HepG2 (cell line): ENCODE measurements around the gene PDZD11. TPM values are rescaled to one million over a fixed set of nuclear protein-coding genes. Genes with fewer than 3 reads are reported as not detected.

Source experiments
- ARHGAP35 ChIP-seq: sonication (generic); formaldehyde crosslinking; IDR thresholded peaks from 2 replicates; pipeline ENCODE4 v1.9.0; 2022; ENCODE audit warnings: mild to moderate bottlenecking, inconsistent platforms, moderate library complexity, missing genetic modification reagents, borderline replicate concordance
- BRCA1 ChIP-seq: sonication (generic); formaldehyde crosslinking; IDR thresholded peaks from 2 replicates; pipeline ENCODE4 v1.4.0; 2020; ENCODE audit warnings: missing genetic modification reagents
- DNMT1 ChIP-seq: sonication (generic); formaldehyde crosslinking; IDR thresholded peaks from 2 replicates; pipeline ENCODE4 v1.5.1; 2020; ENCODE audit warnings: mild to moderate bottlenecking, missing genetic modification reagents
- HDAC6 ChIP-seq: fragments of 200-600 bp; sonication (generic); IDR thresholded peaks from 2 replicates; pipeline ENCODE4 v1.7.0; 2017; ENCODE audit warnings: mild to moderate bottlenecking, antibody characterized with exemption, low read length, low read depth
- KDM3A ChIP-seq: IDR thresholded peaks from 2 replicates; pipeline ENCODE4 v1.6.1; 2018; ENCODE audit warnings: low read depth, missing compliant biosample characterization
- KLF12 ChIP-seq: sonication (generic); formaldehyde crosslinking; IDR thresholded peaks from 2 replicates; pipeline ENCODE4 v1.4.0; 2020; ENCODE audit warnings: missing genetic modification reagents, borderline replicate concordance
- KMT2A ChIP-seq: sonication (generic); formaldehyde crosslinking; IDR thresholded peaks from 2 replicates; pipeline ENCODE4 v1.4.0; 2020; ENCODE audit warnings: missing genetic modification reagents
- MXD3 ChIP-seq: IDR thresholded peaks from 2 replicates; pipeline ENCODE4 v1.6.1; 2016; ENCODE audit warnings: mild to moderate bottlenecking, missing biosample characterization, missing genetic modification reagents
- ONECUT2 ChIP-seq: sonication (generic); formaldehyde crosslinking; IDR thresholded peaks from 2 replicates; pipeline ENCODE4 v1.4.0; 2020; ENCODE audit warnings: missing genetic modification reagents
- POLR2A ChIP-seq, 2 experiments: IDR thresholded peaks; 2 replicates each; pipeline ENCODE4 v1.6.1; 2011; ENCODE audit warnings: low read depth in 2 of 2, low read length in 2 of 2, mild to moderate bottlenecking in 1 of 2, moderate library complexity in 1 of 2; ENCODE audit not compliant: insufficient read depth in 1 of 2
- SATB2 ChIP-seq: sonication (generic); formaldehyde crosslinking; IDR thresholded peaks from 2 replicates; pipeline ENCODE4 v1.5.0; 2020; ENCODE audit warnings: missing genetic modification reagents
- SNAPC5 ChIP-seq: sonication (generic); formaldehyde crosslinking; IDR thresholded peaks from 2 replicates; pipeline ENCODE4 v1.8.1; 2023; ENCODE audit warnings: mild to moderate bottlenecking, missing genetic modification reagents, borderline replicate concordance
- TCF7L2 ChIP-seq: IDR thresholded peaks from 2 replicates; pipeline ENCODE4 v1.6.1; 2011; ENCODE audit warnings: mild to moderate bottlenecking, low read depth, low read length, moderate library complexity
- TFE3 ChIP-seq: IDR thresholded peaks from 2 replicates; pipeline ENCODE4 v1.6.1; 2016
- YY1 ChIP-seq: IDR thresholded peaks from 2 replicates; pipeline ENCODE4 v1.6.1; 2011; ENCODE audit warnings: low read length, low read depth, moderate library complexity, mild to moderate bottlenecking; ENCODE audit not compliant: insufficient read depth, insufficient replicate concordance
- ZNF318 ChIP-seq: sonication (generic); formaldehyde crosslinking; IDR thresholded peaks from 2 replicates; pipeline ENCODE4 v1.4.0; 2020; ENCODE audit warnings: mild to moderate bottlenecking, missing genetic modification reagents
- ZNF337 ChIP-seq: sonication (generic); formaldehyde crosslinking; IDR thresholded peaks from 2 replicates; pipeline ENCODE4 v1.5.1; 2020; ENCODE audit warnings: missing genetic modification reagents, low read depth, mild to moderate bottlenecking, borderline replicate concordance
- ZNF430 ChIP-seq: sonication (generic); formaldehyde crosslinking; IDR thresholded peaks from 2 replicates; pipeline ENCODE4 v1.9.0; 2021; ENCODE audit warnings: mild to moderate bottlenecking, missing genetic modification reagents
- ZNF678 ChIP-seq: sonication (generic); formaldehyde crosslinking; IDR thresholded peaks from 2 replicates; pipeline ENCODE4 v1.4.0; 2020; ENCODE audit warnings: mild to moderate bottlenecking, missing genetic modification reagents
- ZNF83 ChIP-seq: sonication (generic); formaldehyde crosslinking; IDR thresholded peaks from 2 replicates; pipeline ENCODE4 v1.4.0; 2020; ENCODE audit warnings: missing genetic modification reagents, mild to moderate bottlenecking, borderline replicate concordance
- polyA plus RNA-seq, 8 experiments: library from polyadenylated mRNA; depleted of rRNA in 3 of 8; stranded (reverse) in 7 of 8; unstranded in 1 of 8; fragments of >200 nt; fragmentation: Illumina TruSeq in 4 of 8; extraction: Trizol in 4 of 8; gene quantifications; 2 replicates each; pipeline versions ENCODE4 v1.2.1 to v1.2.3, GENCODE V29; 2011 to 2016; ENCODE audit warnings: low read depth in 4 of 8, missing spikeins in 1 of 8, mixed read lengths in 1 of 8; ENCODE audit not compliant: insufficient read depth in 1 of 8
- total RNA-seq, 5 experiments: library from RNA; depleted of rRNA; stranded (reverse); fragments of >200 nt; fragmentation: Illumina TruSeq; extraction: Trizol; gene quantifications; 2 replicates each; pipeline ENCODE4 v1.2.3, GENCODE V29; 2016; ENCODE audit warnings: low read depth in 1 of 5

The PDZD11 gene
- total and polyA plus RNA-seq, 2 of the 13 experiments (the other 11 are each of a cell fraction or from before 2014, with no cell fraction given), result 29.1 to 47.0 TPM

GRCh38 chrX:70289793-70290770 is at the start of gene PDZD11, which contains the start of gene KIF4A (continued):
- TF ChIP-seq KMT2A (0 out of 2 replicates have a peak, but pooled peaks have one; percentile 46), ARHGAP35 (CRISPR knock-in tag) (no peak), TFE3 (no peak), ZNF337 (CRISPR knock-in tag) (no peak), HDAC6 (no peak), ZNF678 (CRISPR knock-in tag) (no peak), ZNF430 (CRISPR knock-in tag) (no peak), DNMT1 (CRISPR knock-in tag) (0 out of 2 replicates have a peak, but pooled peaks have one; percentile 23), TCF7L2 (no peak), ONECUT2 (CRISPR knock-in tag) (no peak), KDM3A (CRISPR knock-in tag) (no peak), MXD3 (CRISPR knock-in tag) (no peak), SNAPC5 (CRISPR knock-in tag) (no peak), POLR2A (IDR thresholded peaks at IDR 0.05; ENCODE audit: insufficient read depth in 1 of 2, low read depth in 2 of 2, low read length in 2 of 2) (peak; percentile 71 to 89; a peak in 3 of 4 replicates), YY1 (no peak), KLF12 (no peak), ZNF318 (no peak), SATB2 (no peak), BRCA1 (CRISPR knock-in tag) (no peak), ZNF83 (no peak)
